Neural cell (in vitro differentiated cells): ENCODE results near the gene MTCH1.

ENCODE experiments used
- CTCF ChIP-seq: fragments of 450-650 bp; IDR thresholded peaks from 2 replicates; pipeline ENCODE4 v1.5.1; 2014; ENCODE audit warnings: antibody characterized with exemption, mild to moderate bottlenecking, moderate library complexity; ENCODE audit not compliant: poor library complexity, severe bottlenecking
- EP300 ChIP-seq: fragments of 450-650 bp; conservative IDR thresholded peaks from 2 replicates; pipeline ENCODE4 v1.6.1; 2014; ENCODE audit warnings: antibody characterized with exemption, mild to moderate bottlenecking, moderate library complexity; ENCODE audit not compliant: poor library complexity, severe bottlenecking
- EZH2 ChIP-seq: fragments of 200-600, 300-800 bp; shearing (Covaris generic), sonication (generic); IDR thresholded peaks from 2 replicates; pipeline ENCODE4 v1.6.1; 2014; ENCODE audit warnings: antibody characterized with exemption, low read length, borderline replicate concordance, mild to moderate bottlenecking; ENCODE audit not compliant: insufficient read depth, poor library complexity, severe bottlenecking
- POLR2AphosphoS5 ChIP-seq: IDR thresholded peaks from 2 replicates; pipeline ENCODE4 v1.6.1; 2012
- REST ChIP-seq: IDR thresholded peaks from 2 replicates; pipeline ENCODE4 v1.6.1; 2012; ENCODE audit warnings: borderline replicate concordance
- SMC3 ChIP-seq: fragments of 450-650 bp; conservative IDR thresholded peaks from 2 replicates; pipeline ENCODE4 v1.6.1; 2014; ENCODE audit warnings: antibody characterized with exemption, mild to moderate bottlenecking, moderate library complexity; ENCODE audit not compliant: poor library complexity

GRCh38 chr6:36945301-36945700 is 40.7 kb downstream of the MTCH1 start:
- TF ChIP-seq SMC3 (no peak), CTCF (no peak), POLR2AphosphoS5 (no peak), EP300 (no peak), EZH2 (no peak), REST (no peak)
